Mesothelial cell of epicardium (in vitro differentiated cells): ENCODE measurements around the gene KIR3DL1. TPM values are rescaled to one million over a fixed set of nuclear protein-coding genes. Genes with fewer than 3 reads are reported as not detected.
"Not testable (repeated sequence)": the region's sequence is repeated elsewhere in the genome, so short reads cannot be mapped to it uniquely, and the experiment has no call there.

Experiments
- DNase-seq, 2 experiments: peaks; one replicate each; pipeline ENCODE4 v3.0.0; 2021; ENCODE audit warnings: low spot score in 2 of 2; ENCODE audit not compliant: unreplicated experiment in 2 of 2
- H3K27ac Mint-ChIP-seq: 2 replicates; pipeline ENCODE4 v1.8.0; 2021; ENCODE audit warnings: mixed read lengths
- H3K27me3 Mint-ChIP-seq: 2 replicates; pipeline ENCODE4 v1.8.0; 2021; ENCODE audit warnings: low read depth, mixed read lengths
- H3K36me3 Mint-ChIP-seq: 2 replicates; pipeline ENCODE4 v1.8.0; 2021; ENCODE audit warnings: mixed read lengths
- H3K4me1 Mint-ChIP-seq: 2 replicates; pipeline ENCODE4 v1.8.0; 2021; ENCODE audit warnings: mixed read lengths
- H3K4me3 Mint-ChIP-seq: 2 replicates; pipeline ENCODE4 v1.8.0; 2021; ENCODE audit warnings: mild to moderate bottlenecking, moderate library complexity, mixed read lengths
- H3K9me3 Mint-ChIP-seq: 2 replicates; pipeline ENCODE4 v1.8.0; 2021; ENCODE audit warnings: mixed read lengths
- total RNA-seq: library from RNA; stranded (reverse); gene quantifications from 3 replicates; pipeline ENCODE4 v1.2.1, GENCODE V29; 2021

The KIR3DL1 gene
- not detected in 3 replicates for total RNA-seq

GRCh38 chr19:54816251-54816650 lies at the start of gene KIR3DL1:
KIR3DL1 (plus strand) TSS chr19:54816468.
- not testable (repeated sequence) for DNase-seq, H3K4me3 Mint-ChIP-seq, H3K27me3 Mint-ChIP-seq, H3K36me3 Mint-ChIP-seq, H3K4me1 Mint-ChIP-seq, H3K27ac Mint-ChIP-seq
- peaks cover 78% of the 10 kb centered on the region for H3K9me3 Mint-ChIP-seq

DNA sequence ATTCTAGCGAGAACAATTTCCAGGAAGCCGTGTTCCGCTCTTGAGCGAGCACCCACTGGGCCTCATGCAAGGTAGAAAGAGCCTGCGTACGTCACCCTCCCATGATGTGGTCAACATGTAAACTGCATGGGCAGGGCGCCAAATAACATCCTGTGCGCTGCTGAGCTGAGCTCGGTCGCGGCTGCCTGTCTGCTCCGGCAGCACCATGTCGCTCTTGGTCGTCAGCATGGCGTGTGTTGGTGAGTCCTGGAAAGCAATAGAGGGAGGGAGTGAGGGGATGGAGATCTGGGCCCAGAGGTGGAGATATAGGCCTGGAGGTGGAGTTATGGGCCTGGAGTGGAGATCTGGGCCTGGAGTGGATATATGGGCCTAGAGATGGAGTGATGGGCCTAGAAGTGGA lies 46.6 kb upstream of the KIR3DL1 start, which contains the start of gene KIR2DL1:
TSS of gene KIR2DL1 (plus strand) at position 148 of the 400 bp plus-strand sequence. CDS start at position 206, 58 bp downstream.
- not testable (repeated sequence) for H3K27me3 Mint-ChIP-seq, H3K4me1 Mint-ChIP-seq, DNase-seq, H3K27ac Mint-ChIP-seq, H3K4me3 Mint-ChIP-seq, H3K36me3 Mint-ChIP-seq
- peaks cover 68% of the 10 kb centered on the region for H3K9me3 Mint-ChIP-seq

DNA sequence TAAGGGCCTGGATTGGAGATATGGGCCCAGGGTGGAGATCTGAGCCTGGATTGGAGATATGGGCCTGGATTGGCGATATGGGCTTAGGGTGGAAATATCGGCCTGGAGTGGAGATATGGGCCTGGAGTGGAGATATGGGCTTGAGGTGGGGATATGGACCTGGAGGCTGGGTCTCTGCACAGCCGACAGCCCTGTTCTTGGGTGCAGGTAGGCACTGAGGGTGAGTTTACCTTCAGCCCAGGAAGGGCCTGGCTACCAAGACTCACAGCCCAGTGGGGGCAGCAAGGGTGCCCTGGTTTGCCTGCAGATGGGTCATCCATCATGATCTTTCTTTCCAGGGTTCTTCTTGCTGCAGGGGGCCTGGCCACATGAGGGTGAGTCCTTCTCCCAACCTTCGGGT lies 45.8 kb upstream of the KIR3DL1 start:
- H3K9me3 Mint-ChIP-seq = peaks cover 69% of the 10 kb centered on the region
- H3K4me3 Mint-ChIP-seq, H3K27ac Mint-ChIP-seq, H3K36me3 Mint-ChIP-seq, H3K27me3 Mint-ChIP-seq, H3K4me1 Mint-ChIP-seq, DNase-seq: not testable (repeated sequence)

DNA sequence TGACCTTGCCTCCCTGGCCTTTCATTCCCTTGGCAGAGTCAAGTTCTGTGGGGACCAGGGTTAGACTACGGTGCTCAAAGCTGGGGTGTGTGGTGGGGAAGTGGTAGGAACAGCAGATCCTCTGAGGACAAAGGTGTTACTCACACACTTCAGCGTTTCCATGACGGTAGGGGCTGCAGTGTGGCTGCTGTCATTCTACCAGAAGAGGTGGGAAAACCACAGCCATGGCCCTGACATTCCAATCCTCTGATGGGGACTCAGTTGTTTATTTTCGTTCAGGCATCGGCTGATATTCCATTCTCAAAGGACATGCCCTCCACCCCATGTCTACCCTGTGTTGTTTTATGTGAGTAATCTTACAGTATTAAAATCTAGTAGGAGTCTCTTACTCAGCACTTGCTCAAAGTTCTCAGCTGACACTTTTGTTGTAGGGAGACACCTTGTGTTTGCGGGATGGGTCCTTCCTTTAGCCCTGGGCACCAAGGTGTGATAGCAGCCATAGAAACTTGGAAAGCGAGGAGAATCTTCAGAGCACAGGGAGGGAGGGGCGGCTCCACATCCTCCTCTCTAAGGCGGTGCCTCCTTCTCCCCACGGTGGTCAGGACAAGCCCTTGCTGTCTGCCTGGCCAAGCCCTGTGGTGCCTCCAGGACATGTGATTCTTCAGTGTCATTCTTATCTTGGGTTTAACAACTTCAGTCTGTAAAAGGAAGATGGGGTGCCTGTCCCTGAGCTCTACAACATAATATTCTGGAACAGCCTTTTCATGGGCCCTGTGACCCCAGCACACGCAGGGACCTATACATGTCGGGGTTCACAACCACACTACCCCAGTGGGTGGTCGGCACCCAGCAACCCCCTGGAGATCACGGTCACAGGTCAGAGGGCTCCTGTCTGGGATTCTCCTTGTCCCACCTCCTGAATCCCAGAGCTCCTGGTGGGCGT lies 45.0 kb upstream of the KIR3DL1 start:
- H3K9me3 Mint-ChIP-seq = peaks cover 73% of the 10 kb centered on the region
- peak in 1 of 2 experiments; percentile 6 for DNase-seq
- not testable (repeated sequence) for H3K36me3 Mint-ChIP-seq

DNA sequence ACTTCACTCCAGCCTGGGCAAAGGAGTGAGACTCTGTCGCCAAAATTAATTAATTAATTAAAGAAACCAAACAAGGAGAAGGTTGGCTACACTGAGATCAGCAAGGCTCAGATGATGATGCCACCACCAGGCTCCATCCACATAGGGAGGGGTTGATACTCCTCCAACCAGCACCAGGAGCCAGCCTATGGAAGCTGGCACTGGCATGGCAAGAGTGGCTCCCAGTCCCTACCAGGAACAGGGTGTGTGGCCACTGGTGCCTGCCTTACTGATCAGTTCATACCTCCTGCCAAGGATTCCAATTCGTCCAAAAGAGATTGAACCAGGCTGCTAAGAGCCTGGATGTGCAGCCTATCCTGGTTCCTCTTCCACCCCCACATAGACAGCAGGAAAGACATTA lies 43.6 kb upstream of the KIR3DL1 start:
- H3K9me3 Mint-ChIP-seq = peaks cover 72% of the 10 kb centered on the region
- H3K27me3 Mint-ChIP-seq, H3K4me1 Mint-ChIP-seq, H3K27ac Mint-ChIP-seq, H3K4me3 Mint-ChIP-seq, DNase-seq, H3K36me3 Mint-ChIP-seq: not testable (repeated sequence)

More for the DNA sequence above, 45.0 kb upstream of the KIR3DL1 start:
- not testable (repeated sequence) for H3K27me3 Mint-ChIP-seq, H3K27ac Mint-ChIP-seq, H3K4me1 Mint-ChIP-seq, H3K4me3 Mint-ChIP-seq

DNA sequence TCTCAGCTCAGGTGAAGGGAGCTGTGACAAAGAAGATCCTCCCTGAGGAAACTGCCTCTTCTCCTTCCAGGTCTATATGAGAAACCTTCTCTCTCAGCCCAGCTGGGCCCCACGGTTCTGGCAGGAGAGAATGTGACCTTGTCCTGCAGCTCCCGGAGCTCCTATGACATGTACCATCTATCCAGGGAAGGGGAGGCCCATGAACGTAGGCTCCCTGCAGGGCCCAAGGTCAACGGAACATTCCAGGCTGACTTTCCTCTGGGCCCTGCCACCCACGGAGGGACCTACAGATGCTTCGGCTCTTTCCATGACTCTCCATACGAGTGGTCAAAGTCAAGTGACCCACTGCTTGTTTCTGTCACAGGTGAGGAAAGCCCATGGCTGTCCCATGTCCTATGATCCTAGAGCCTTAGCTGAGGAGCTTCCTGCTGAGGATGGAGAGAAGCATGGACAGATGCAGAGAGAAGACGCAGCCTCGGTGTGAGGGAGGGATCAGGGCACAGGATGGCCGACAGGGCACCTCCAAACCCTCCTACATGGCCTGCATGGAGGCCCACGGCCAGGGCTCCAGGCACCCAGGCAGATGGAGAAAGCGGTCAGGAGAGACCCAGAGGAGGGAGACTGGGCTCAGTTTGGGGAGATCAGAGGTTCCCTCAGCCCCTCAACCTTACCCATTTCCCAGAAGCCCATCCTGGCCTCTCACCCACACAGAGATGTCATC lies 41.0 kb upstream of the KIR3DL1 start:
- H3K27ac Mint-ChIP-seq, H3K4me1 Mint-ChIP-seq, H3K36me3 Mint-ChIP-seq, H3K27me3 Mint-ChIP-seq, H3K4me3 Mint-ChIP-seq: not testable (repeated sequence)
- H3K9me3 Mint-ChIP-seq = peaks cover 70% of the 10 kb centered on the region
- peak in 1 of 2 experiments; percentile 32 for DNase-seq

GRCh38 chr19:54775830-54776229 lies 40.4 kb upstream of the KIR3DL1 start:
- H3K4me1 Mint-ChIP-seq, H3K27me3 Mint-ChIP-seq, H3K27ac Mint-ChIP-seq, DNase-seq, H3K36me3 Mint-ChIP-seq, H3K4me3 Mint-ChIP-seq: not testable (repeated sequence)
- H3K9me3 Mint-ChIP-seq = peaks cover 70% of the 10 kb centered on the region

DNA sequence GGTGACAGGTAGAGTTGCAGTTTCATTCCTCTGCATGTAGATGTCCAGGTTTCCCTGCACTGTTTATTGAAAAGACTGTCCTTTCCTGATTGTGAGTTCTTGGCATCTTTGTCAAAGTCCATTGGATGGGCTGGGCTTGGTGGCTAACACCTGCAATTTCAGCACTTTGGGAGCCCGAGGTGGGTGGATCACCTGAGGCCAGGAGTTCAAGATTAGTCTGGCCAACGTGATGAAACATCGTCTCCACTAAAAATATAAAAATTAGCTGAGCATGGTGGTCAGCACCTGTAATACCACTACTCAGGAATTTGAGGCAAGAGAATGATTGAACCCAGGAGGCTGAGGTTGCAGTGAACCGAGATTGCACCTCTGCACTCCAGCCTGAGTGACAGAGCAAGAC lies 38.4 kb upstream of the KIR3DL1 start:
- DNase-seq, H3K27ac Mint-ChIP-seq, H3K36me3 Mint-ChIP-seq, H3K4me1 Mint-ChIP-seq, H3K27me3 Mint-ChIP-seq, H3K4me3 Mint-ChIP-seq: not testable (repeated sequence)
- peaks cover 70% of the 10 kb centered on the region for H3K9me3 Mint-ChIP-seq

DNA sequence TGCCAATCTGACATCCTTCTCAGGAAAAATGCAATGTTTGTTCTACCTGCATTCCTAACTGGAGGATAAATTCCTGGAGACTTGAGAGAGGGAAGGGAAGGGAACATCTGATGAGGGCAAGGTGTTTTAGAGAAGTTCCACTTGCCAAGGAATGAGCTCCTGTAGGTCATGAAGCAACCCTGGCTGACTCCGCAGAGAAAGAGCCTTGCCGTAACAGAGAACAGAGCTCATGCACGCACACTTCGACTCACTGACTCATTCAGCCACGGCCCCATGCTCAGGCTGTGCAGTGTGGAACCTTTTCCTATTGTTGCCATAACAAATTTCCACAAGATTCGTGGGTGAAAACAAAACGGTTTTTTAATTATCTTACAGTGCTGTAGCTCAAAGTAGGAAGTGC lies 37.4 kb upstream of the KIR3DL1 start:
- DNase-seq, H3K4me3 Mint-ChIP-seq, H3K27me3 Mint-ChIP-seq, H3K27ac Mint-ChIP-seq, H3K36me3 Mint-ChIP-seq, H3K4me1 Mint-ChIP-seq: not testable (repeated sequence)
- H3K9me3 Mint-ChIP-seq = peaks cover 70% of the 10 kb centered on the region

GRCh38 chr19:54782916-54783315 lies 33.4 kb upstream of the KIR3DL1 start:
- H3K9me3 Mint-ChIP-seq = peaks cover 69% of the 10 kb centered on the region
- H3K27me3 Mint-ChIP-seq, H3K4me3 Mint-ChIP-seq, H3K4me1 Mint-ChIP-seq, DNase-seq, H3K36me3 Mint-ChIP-seq, H3K27ac Mint-ChIP-seq: not testable (repeated sequence)

DNA sequence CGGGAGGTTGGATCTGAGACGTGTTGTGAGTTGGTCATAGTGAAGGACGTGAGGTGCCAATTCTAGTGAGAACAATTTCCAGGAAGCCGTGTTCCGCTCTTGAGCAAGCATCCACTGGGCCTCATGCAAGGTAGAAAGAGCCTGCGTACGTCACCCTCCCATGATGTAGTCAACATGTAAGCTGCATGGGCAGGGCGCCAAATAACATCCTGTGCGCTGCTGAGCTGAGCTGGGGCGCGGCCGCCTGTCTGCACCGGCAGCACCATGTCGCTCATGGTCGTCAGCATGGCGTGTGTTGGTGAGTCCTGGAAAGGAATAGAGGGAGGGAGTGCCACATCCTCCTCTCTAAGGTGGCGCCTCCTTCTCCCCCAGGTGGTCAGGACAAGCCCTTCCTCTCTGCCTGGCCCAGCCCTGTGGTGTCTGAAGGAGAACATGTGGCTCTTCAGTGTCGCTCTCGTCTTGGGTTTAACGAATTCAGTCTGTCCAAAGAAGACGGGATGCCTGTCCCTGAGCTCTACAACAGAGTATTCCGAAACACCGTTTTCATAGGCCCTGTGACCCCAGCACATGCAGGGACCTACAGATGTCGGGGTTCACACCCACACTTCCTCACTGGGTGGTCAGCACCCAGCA lies 30.1 kb upstream of the KIR3DL1 start:
- not testable (repeated sequence) for H3K36me3 Mint-ChIP-seq, H3K27me3 Mint-ChIP-seq, DNase-seq, H3K4me1 Mint-ChIP-seq, H3K4me3 Mint-ChIP-seq, H3K27ac Mint-ChIP-seq
- peaks cover 72% of the 10 kb centered on the region for H3K9me3 Mint-ChIP-seq

- H3K27me3 Mint-ChIP-seq, H3K27ac Mint-ChIP-seq, H3K36me3 Mint-ChIP-seq, H3K4me1 Mint-ChIP-seq, H3K4me3 Mint-ChIP-seq, DNase-seq: not testable (repeated sequence)
- peaks cover 76% of the 10 kb centered on the region for H3K9me3 Mint-ChIP-seq
Observed at GRCh38 chr19:54788154-54788553, 28.1 kb upstream of the KIR3DL1 start.
